ENCODE measurements around the gene MAPK14.

- TF ChIP-seq POLR2A (IDR thresholded peaks at IDR 0.05; ENCODE audit: low read depth, low read length), result no peak
- TF ChIP-seq CTCF (IDR thresholded peaks at IDR 0.05; ENCODE audit: extremely low read depth in 1 of 2, insufficient read depth in 1 of 2, low read depth in 1 of 2, low read length in 2 of 2), result no peak
Observed at GRCh38 chr6:36138667-36139066, 111.1 kb downstream of the MAPK14 start.
